Upper lobe of right lung (tissue), 1 donor: ENCODE data around the gene TRHDE. TPM values are rescaled to one million over a fixed set of nuclear protein-coding genes. Genes with fewer than 3 reads are reported as not detected.

Experiments used
- ATAC-seq: fragments of 200-7000 bp; cut with Tn5 transposase; one replicate; pipeline ENCODE4 v1.9.1; 2020; ENCODE audit warnings: mild to moderate bottlenecking, moderate library complexity
- DNase-seq: peaks from one replicate; pipeline ENCODE4 v3.0.0-alpha.2; 2020
- H3K27ac ChIP-seq: fragments of 200-600 bp; one replicate; pipeline ENCODE4 v1.8.0; 2022
- H3K27me3 ChIP-seq: fragments of 200-600 bp; one replicate; pipeline ENCODE4 v1.8.0; 2022; ENCODE audit warnings: mild to moderate bottlenecking
- H3K36me3 ChIP-seq: fragments of 200-600 bp; one replicate; pipeline ENCODE4 v1.8.0; 2022
- H3K4me1 ChIP-seq: fragments of 200-600 bp; one replicate; pipeline ENCODE4 v1.8.0; 2022
- H3K4me3 ChIP-seq: fragments of 200-600 bp; one replicate; pipeline ENCODE4 v1.8.0; 2022; ENCODE audit warnings: mild to moderate bottlenecking
- H3K9me3 ChIP-seq: fragments of 200-600 bp; one replicate; pipeline ENCODE4 v1.8.0; 2022
- CTCF ChIP-seq: fragments of 200-600 bp; IDR thresholded peaks from one replicate; pipeline ENCODE4 v1.8.0; 2022; ENCODE audit warnings: antibody characterized with exemption
- intact Hi-C: fragments of 100-400 bp; cut with DNase I; formaldehyde crosslinking; loops from one replicate; pipeline ENCODE4 v1.11.0; 2022
- total RNA-seq: library from RNA; stranded (reverse); fragmentation: NEBNext Ultra II Directional; extraction: Animal tissue kit (Norgen Biotek cat#: 25700); gene quantifications from one replicate; pipeline ENCODE4 v1.2.1, GENCODE V29; 2021
- donor health status: DM: no; HTN: yes; CAD: no; lungs with severe emphysema.

The TRHDE gene
- total RNA-seq, 1 donor from 2014 or later, result 7.3 TPM

- no peaks in the 10 kb centered on the region for H3K36me3 ChIP-seq
- intact Hi-C loops, result no loop called here
- no peaks in the 10 kb centered on the region for H3K27me3 ChIP-seq
- no peak for ATAC-seq
- H3K9me3 ChIP-seq, result no peaks in the 10 kb centered on the region
- no peak for DNase-seq
- TF ChIP-seq CTCF, result no peak
- H3K4me3 ChIP-seq, result no peak overlapping the region
- no peaks in the 10 kb centered on the region for H3K4me1 ChIP-seq
- no peak overlapping the region for H3K27ac ChIP-seq
Observed at GRCh38 chr12:72717036-72717435, 444.9 kb downstream of the TRHDE start.
